HEK293 (cell line): ENCODE data around the gene DPYSL4.

Source experiments
- CTCF ChIA-PET: fragments of 350-600 bp; formaldehyde crosslinking; extraction: SDS; loops from one replicate; lab custom pipeline; 2021; ENCODE audit warnings: antibody characterized with exemption; lab: Yijun Ruan, JAX
- POLR2A ChIA-PET: fragments of 300-600 bp; formaldehyde crosslinking; extraction: SDS; loops from one replicate; lab custom pipeline; 2020; ENCODE audit warnings: antibody characterized with exemption, inconsistent platforms; lab: Yijun Ruan, JAX
- H3K27ac ChIP-seq: fragments of 200-500 bp; sonication (Bioruptor generic); 2 replicates; pipeline ENCODE4 v1.5.1; 2014; ENCODE audit warnings: low read depth, low read length, control low read depth, inconsistent platforms; ENCODE audit errors: extremely low read depth
- H3K36me3 ChIP-seq, 2 experiments: fragments of 200-500 bp in 1 of 2; sonication (Bioruptor generic) in 1 of 2; 1 replicate in 1 of 2; 2 replicates in 1 of 2; pipeline ENCODE4 v1.5.1; 2014 to 2017; ENCODE audit warnings: inconsistent platforms in 2 of 2, low read length in 2 of 2; ENCODE audit not compliant: control insufficient read depth in 2 of 2, insufficient read depth in 1 of 2
- H3K4me1 ChIP-seq: fragments of 200-500 bp; sonication (Bioruptor generic); 2 replicates; pipeline ENCODE4 v1.5.1; 2014; ENCODE audit warnings: mild to moderate bottlenecking, low read length, inconsistent platforms; ENCODE audit not compliant: control insufficient read depth, insufficient read depth
- H3K4me3 ChIP-seq: 2 replicates; pipeline ENCODE4 v1.5.1; 2011; ENCODE audit warnings: low read depth, mild to moderate bottlenecking, control low read depth, low read length, moderate library complexity
- H3K9me3 ChIP-seq: fragments of 200-500 bp; sonication (Bioruptor generic); 2 replicates; pipeline ENCODE4 v1.5.1; 2014; ENCODE audit warnings: low read depth, low read length, inconsistent platforms; ENCODE audit not compliant: control insufficient read depth, insufficient read depth
- EGR2 ChIP-seq: fragments of 450-650 bp; formaldehyde crosslinking; IDR thresholded peaks from 2 replicates; pipeline ENCODE4 v1.5.1; 2016; ENCODE audit warnings: low read depth, missing biosample characterization, missing genetic modification characterization
- IKZF3 ChIP-seq: fragments of 450-650 bp; IDR thresholded peaks from 2 replicates; pipeline ENCODE4 v1.5.0; 2018; ENCODE audit warnings: missing biosample characterization, mild to moderate bottlenecking, missing genetic modification characterization, moderate library complexity
- KLF1 ChIP-seq: fragments of 450-650 bp; formaldehyde crosslinking; IDR thresholded peaks from 2 replicates; pipeline ENCODE4 v1.5.1; 2016; ENCODE audit warnings: missing biosample characterization, missing genetic modification characterization
- SCRT1 ChIP-seq: fragments of 450-650 bp; formaldehyde crosslinking; IDR thresholded peaks from 2 replicates; pipeline ENCODE4 v1.5.1; 2016; ENCODE audit warnings: missing biosample characterization, missing genetic modification characterization, borderline replicate concordance
- WT1 ChIP-seq: fragments of 450-650 bp; formaldehyde crosslinking; IDR thresholded peaks from 2 replicates; pipeline ENCODE4 v1.5.1; 2016; ENCODE audit warnings: missing biosample characterization, missing genetic modification characterization
- ZNF157 ChIP-seq: fragments of 450-650 bp; formaldehyde crosslinking; IDR thresholded peaks from 2 replicates; pipeline ENCODE4 v1.5.1; 2016; ENCODE audit warnings: missing biosample characterization, missing genetic modification characterization
- ZNF223 ChIP-seq: fragments of 450-650 bp; formaldehyde crosslinking; IDR thresholded peaks from 2 replicates; pipeline ENCODE4 v1.5.1; 2016; ENCODE audit warnings: missing biosample characterization, missing genetic modification characterization
- ZNF362 ChIP-seq: fragments of 450-650 bp; formaldehyde crosslinking; IDR thresholded peaks from 2 replicates; pipeline ENCODE4 v1.5.1; 2016; ENCODE audit warnings: missing biosample characterization, missing genetic modification characterization
- ZNF366 ChIP-seq: fragments of 450-650 bp; formaldehyde crosslinking; conservative IDR thresholded peaks from 2 replicates; pipeline ENCODE4 v1.5.1; 2016; ENCODE audit warnings: missing biosample characterization, missing genetic modification characterization
- ZNF416 ChIP-seq: fragments of 450-650 bp; formaldehyde crosslinking; IDR thresholded peaks from 2 replicates; pipeline ENCODE4 v1.5.1; 2016; ENCODE audit warnings: missing biosample characterization, missing genetic modification characterization

The DPYSL4 gene

GRCh38 chr10:132163826-132164515 is 22.8 kb upstream of the DPYSL4 start:
- no peaks in the 10 kb centered on the region; the same call in 1 of the 2 replicates for H3K4me1 ChIP-seq
- H3K4me3 ChIP-seq, result no peak overlapping the region
- TF ChIP-seq ZNF416 (tag by site-specific recombination), result no peak
- no peak overlapping the region for H3K27ac ChIP-seq
- ChIA-PET POLR2A (no interaction called here), CTCF (interaction anchor here (0.9 kb wide), 1 partner anchor 21 kb away, joined by 3 read pairs; no protein-coding TSS in a partner anchor)
- no peaks in the 10 kb centered on the region for H3K36me3 ChIP-seq
- H3K9me3 ChIP-seq, result no peaks in the 10 kb centered on the region

DNA sequence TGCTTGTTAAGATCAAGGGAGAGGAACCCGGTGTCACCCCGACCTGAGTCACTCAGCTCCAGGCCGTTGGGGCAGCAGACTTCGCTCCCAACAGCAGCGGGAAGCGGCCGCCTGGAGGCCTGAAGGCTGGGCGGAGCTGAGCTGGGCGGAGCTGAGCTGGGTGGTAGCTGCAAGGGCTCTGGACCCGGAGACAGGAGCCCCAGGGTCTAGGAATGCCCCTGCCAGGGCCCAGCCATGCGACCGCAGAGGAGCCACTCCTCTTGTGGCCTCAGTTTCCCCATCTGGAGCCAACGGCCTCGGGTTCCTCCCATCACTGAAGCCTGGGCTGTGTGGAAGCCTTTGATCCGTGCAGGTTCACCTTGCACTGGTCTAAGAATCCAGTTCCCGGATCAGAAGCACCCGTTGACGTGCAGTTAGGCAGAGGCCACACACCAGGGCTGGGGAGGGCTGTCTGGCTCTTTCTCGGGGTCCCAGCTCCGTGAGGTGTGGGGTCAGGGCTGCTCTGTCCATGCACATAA is 21.9 kb upstream of the DPYSL4 start:
- Histone ChIP-seq H3K9me3 (no peaks in the 10 kb centered on the region), H3K27ac (no peak overlapping the region), H3K4me1 (no peaks in the 10 kb centered on the region; the same call in 1 of the 2 replicates), H3K4me3 (no peak overlapping the region), H3K36me3 (no peaks in the 10 kb centered on the region)
- TF ChIP-seq ZNF157 (no peak), KLF1 (tag by site-specific recombination) (peak; percentile 91)
- ChIA-PET POLR2A (no interaction called here), CTCF (interaction anchor here (0.9 kb wide), 1 partner anchor 20 kb away, joined by 3 read pairs; no protein-coding TSS in a partner anchor)

DNA sequence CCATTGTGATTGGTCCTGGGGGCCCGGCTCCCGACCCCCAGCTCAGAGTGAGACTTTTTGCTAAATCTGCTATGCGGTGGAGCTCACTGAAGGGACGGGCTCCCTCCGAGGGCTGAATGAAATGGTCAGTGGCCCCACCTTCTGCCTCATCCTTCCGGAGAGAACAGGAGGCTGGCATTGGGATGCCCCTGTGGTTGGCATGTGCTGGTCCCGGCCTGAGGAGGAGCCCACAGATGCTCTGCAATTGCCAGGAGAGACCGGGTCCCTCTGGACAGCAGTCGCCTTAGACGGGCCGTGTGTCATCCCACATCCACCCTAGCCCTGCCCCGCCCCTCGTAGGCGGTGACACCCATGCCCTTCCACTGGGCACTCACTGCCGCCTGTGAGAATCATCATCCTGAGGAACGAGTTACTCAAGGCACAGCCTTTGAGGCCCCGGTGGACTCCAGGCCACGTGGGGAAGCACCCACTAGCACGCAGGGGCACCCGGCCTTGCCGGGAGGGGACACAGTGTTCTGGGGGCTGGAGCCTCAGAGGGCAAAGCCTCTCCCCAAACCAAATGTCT is 21.2 kb upstream of the DPYSL4 start:
- CTCF ChIA-PET, result no interaction called here
- no peak for TF ChIP-seq ZNF362 (tag by site-specific recombination)
- TF ChIP-seq EGR2 (tag by site-specific recombination), result 0 out of 2 replicates have a peak, but pooled peaks have one; percentile 10
- TF ChIP-seq KLF1 (tag by site-specific recombination), result peak; percentile 55
- POLR2A ChIA-PET, result no interaction called here
- Histone ChIP-seq H3K27ac (no peak overlapping the region), H3K36me3 (no peaks in the 10 kb centered on the region), H3K4me3 (no peak overlapping the region), H3K4me1 (no peaks in the 10 kb centered on the region; the same call in 1 of the 2 replicates), H3K9me3 (no peaks in the 10 kb centered on the region)

DNA sequence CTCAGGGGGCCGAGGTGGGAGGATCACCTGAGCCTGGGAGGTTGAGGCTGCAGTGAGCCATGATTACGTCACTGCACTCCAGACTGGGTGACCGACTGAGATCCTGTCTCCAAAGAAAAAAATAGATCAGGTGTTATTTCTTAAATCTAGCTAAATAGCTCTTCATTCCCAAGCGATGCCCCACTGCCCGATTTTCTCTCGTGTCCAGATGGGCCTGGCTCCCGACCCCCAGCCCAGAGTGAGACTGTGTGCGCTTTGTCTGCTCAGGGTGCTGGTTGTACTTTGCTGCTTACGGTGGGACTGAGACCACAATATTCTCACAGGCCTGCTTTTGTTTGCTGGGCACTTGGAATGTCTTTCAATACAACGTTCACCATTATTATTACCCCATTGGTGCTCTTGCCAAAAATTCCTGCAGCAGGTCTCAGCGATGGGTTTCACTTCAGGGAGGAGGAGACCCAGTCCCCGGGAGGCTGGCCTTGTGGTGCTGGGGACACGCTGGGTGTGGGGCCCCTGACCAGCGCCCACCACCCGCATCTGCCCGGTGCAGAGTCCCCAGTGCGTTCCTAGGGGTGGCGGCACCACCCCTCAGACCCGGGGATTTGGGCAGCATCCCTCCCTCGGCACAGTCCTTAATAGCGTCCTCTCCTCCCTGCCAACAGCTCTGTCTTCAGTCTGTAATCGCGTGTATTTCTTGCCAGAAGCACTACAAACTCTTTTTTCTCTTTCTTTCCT is 20.4 kb upstream of the DPYSL4 start:
- POLR2A ChIA-PET, result no interaction called here
- Histone ChIP-seq H3K4me1 (no peaks in the 10 kb centered on the region; the same call in 1 of the 2 replicates), H3K36me3 (no peaks in the 10 kb centered on the region), H3K4me3 (no peak overlapping the region), H3K9me3 (no peaks in the 10 kb centered on the region), H3K27ac (no peak overlapping the region)
- TF ChIP-seq ZNF223, result no peak
- CTCF ChIA-PET, result no interaction called here

- H3K36me3 ChIP-seq, result no peaks in the 10 kb centered on the region
- H3K4me1 ChIP-seq, result no peaks in the 10 kb centered on the region; the same call in 1 of the 2 replicates
- no peak overlapping the region for H3K4me3 ChIP-seq
- TF ChIP-seq SCRT1 (tag by site-specific recombination) (no peak), IKZF3 (no peak), ZNF362 (tag by site-specific recombination) (no peak), ZNF366 (tag by site-specific recombination) (no peak), WT1 (tag by site-specific recombination) (no peak)
- TF ChIP-seq, all 188 proteins: peak for 0
- POLR2A ChIA-PET, result no interaction called here
- CTCF ChIA-PET, result no interaction called here
- H3K27ac ChIP-seq, result no peak overlapping the region
- no peaks in the 10 kb centered on the region for H3K9me3 ChIP-seq
Measured at GRCh38 chr10:132167041-132167674, 19.6 kb upstream of the DPYSL4 start.
